GM19099 (cell line): Measurements from ENCODE around the gene LYPLAL1.

ENCODE experiments used
- POLR2A ChIP-seq: IDR thresholded peaks from 3 replicates; pipeline ENCODE4 v1.6.1; 2011; ENCODE audit warnings: low read depth; ENCODE audit not compliant: insufficient read length; ENCODE audit errors: extremely low read depth

The LYPLAL1 gene

GRCh38 chr1:219188331-219188803 lies 14.7 kb downstream of the LYPLAL1 start:
- peak; percentile 36 for TF ChIP-seq POLR2A

DNA sequence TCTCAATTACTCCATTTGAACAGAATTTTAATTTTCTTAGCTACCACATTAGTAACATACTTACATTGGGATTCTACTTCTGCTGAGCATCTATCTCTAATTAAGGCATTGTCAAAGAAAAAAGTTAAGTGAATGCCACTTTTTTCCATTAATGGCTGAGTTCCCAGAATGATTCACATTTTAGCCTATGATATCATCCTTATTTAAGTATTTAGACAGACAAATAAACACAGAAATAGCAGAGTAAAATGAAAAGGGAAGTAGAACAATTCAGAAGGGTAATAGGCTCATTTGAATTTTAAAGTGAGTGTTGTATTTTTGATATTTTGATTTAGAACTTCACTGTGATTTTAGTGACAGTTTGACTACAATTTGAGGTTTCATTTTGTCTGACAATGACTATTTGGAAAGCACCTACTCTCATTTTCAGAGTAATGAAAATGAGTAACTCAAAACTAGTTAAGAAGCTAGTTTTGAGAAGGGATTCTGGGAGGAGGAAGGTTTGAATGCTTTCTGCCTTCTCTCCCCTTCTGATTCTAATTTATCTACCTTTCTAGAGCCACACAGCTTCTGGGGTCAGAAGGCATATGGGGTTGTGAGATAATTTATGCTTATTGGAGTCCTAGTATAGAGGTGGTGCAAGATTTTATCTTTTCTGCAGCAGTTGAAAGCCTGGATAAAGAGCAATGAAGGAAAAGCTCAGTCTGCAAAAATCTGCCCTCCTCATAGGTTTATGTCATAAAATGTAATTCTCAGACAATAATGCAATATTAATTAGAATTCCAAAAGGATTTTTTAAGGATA lies 15.5 kb downstream of the LYPLAL1 start:
- TF ChIP-seq POLR2A: no peak

DNA sequence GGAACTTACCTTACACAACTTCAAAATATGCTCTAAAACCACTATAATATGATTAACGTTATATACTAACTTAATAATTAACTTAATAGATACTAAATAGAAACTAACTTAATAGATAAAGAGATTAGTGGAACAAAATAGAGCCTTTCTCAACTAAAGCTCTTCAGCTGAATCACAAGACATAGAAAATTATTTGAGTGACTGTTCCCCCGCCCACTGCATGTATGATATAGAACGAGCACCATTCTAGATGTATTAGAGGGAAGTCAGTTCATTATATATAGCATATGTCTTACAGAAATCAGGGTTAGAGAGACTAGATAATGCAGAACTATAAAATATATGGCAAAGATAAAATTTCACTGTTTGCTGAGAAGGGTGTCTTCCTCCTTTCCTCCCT lies 16.3 kb downstream of the LYPLAL1 start:
- no peak for TF ChIP-seq POLR2A

GRCh38 chr1:219190605-219191004 lies 16.9 kb downstream of the LYPLAL1 start:
- TF ChIP-seq POLR2A: no peak

DNA sequence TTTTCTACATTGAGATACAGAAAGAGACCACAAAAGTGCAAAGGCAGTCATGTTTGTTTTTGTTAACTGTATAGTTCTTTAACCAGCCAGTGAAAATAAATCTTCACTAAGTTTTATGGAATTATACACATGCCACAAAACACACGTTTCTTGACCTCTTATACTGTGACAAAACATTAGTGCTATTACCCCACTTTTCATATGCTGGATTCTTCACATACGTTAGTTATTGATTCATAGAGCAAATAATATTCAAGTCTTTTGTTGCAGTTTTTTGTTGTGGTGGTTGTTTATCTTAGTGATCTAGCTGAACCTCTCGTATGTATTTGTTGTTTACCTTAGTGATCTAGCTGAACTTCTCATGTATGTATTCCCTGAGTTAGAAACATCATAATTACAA lies 28.0 kb downstream of the LYPLAL1 start:
- TF ChIP-seq POLR2A: no peak

DNA sequence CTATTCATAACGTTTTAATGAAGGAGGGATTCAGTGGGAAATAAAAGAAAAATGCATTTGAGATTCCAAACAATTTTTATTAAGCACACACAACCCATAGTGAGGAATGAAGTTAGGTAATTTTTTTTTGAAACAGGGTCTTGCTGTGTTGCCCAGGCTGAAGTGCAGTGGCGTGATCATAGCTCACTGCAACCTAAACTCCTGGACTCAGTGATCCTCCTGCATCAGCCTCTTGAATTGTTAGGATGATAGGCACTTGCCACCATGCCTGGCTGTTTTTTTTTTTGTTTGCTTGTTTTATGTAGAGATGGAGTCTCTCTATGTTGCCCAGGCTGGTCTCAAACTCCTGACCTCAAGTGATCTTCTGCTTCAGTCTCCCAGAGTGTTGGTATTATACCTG lies 28.9 kb downstream of the LYPLAL1 start:
- TF ChIP-seq POLR2A: no peak

DNA sequence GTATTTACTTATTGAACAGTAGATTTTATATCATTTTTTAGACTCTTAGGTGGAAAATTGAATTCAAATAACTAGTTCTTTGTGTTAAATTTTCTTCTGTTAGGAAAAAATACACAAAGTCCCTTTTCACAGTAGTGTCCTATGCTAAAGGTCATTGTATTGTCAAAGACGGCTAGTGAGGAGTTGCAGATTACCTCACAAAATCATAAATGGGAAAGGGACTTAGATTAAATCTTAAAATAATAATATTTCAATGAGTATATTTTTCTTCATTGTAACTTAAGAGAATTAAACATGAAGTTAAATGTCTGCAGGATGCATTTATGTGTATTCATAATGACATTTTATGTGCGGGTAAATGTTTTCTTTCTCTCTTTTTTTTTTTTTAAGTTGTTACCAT lies 32.7 kb downstream of the LYPLAL1 start:
- TF ChIP-seq POLR2A: no peak

DNA sequence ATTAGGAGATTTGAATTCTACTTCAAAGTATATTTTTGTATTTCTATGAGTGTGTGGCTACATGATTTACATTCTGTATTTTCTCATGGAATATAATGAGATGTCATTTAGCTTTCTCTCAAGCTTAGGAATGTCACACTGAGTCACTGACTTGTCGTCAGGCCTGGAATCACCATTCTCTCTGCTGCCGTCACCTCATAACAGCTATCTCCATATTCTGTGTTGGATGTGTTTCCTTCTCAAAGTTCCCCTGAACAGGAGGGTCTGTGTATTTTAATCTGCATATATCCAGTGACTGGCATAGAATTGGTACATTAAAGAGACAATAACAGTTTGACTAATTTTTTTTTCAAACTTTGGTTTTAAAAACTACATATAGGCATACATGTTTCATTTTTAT lies 35.9 kb downstream of the LYPLAL1 start:
- no peak for TF ChIP-seq POLR2A

DNA sequence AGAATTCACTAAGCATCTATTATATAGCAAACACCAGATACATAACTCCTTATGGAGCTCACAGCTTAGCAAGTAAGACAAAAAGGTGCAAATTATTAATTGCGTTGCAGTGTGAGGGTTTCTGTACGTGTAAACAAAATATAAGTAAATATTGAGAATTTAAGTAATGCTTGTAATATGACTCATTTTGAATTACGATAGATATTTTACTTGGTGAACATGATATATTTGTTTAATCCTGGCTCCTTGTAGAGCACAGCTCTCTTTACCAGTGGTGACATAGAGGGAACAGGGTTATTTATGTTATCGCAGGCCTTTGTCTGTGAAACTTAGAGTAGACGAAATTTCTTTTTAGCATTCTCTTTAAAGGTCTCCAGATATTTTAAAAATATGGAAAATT lies 36.4 kb downstream of the LYPLAL1 start:
- TF ChIP-seq POLR2A: no peak

DNA sequence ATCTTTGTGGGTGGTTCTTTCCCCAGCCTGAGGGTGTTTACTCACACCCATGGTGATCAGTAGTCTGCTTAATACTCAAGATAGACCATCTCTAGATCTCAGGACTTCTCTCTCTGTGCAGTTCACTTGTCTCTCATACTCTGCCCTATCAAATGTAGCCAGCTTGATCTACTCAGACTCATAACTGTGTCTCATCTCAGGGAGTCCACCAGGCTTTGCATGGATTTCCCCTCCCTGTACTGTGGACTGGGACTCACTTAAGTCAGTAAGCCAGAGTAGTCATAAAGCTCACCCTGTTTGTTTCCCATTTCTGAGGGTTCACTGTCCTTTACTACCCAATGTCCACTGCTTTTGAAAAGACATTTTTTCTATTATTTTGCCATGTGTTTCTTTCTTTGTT lies 41.8 kb downstream of the LYPLAL1 start:
- no peak for TF ChIP-seq POLR2A

GRCh38 chr1:219220945-219221344 lies 47.3 kb downstream of the LYPLAL1 start:
- no peak for TF ChIP-seq POLR2A

- TF ChIP-seq POLR2A: no peak
These were observed 49.8 kb downstream of the LYPLAL1 start for GRCh38 chr1:219223496-219223895.

DNA sequence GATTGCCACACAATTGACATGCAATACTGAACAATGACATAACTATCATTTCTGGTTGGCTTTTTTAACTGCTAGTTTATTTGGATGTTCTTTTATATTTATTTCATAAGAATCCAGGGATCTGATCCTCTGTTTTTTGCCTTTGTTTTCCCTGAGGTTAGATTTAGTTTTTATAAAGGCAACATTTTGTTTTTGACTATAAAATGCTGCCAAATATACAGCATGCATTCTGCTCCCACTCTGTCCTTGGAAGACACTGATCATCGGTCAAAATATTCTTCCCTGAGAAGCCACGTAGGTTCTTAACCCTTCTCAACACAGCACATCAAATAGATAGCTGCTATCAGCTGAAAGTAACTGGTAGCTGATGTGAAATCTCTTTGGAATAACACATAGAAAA lies 52.5 kb downstream of the LYPLAL1 start:
- TF ChIP-seq POLR2A: no peak

GRCh38 chr1:219227360-219228057 lies 53.8 kb downstream of the LYPLAL1 start:
- no peak for TF ChIP-seq POLR2A

GRCh38 chr1:219228058-219228419 lies 54.4 kb downstream of the LYPLAL1 start:
- no peak for TF ChIP-seq POLR2A

GRCh38 chr1:219232890-219233289 lies 59.2 kb downstream of the LYPLAL1 start:
- no peak for TF ChIP-seq POLR2A
